Mononuclear cell (primary cell): ENCODE results near the gene PACSIN2. TPM values are rescaled to one million over a fixed set of nuclear protein-coding genes. Genes with fewer than 3 reads are reported as not detected.

ENCODE experiments used
- H3K27me3 ChIP-seq: 2 replicates; pipeline ENCODE4 v1.6.0; 2011; ENCODE audit warnings: low read length, control low read depth; ENCODE audit not compliant: insufficient read depth
- H3K4me1 ChIP-seq: 2 replicates; pipeline ENCODE4 v1.5.1; 2011; ENCODE audit warnings: mild to moderate bottlenecking, low read length, control low read depth; ENCODE audit not compliant: insufficient read depth
- H3K4me3 ChIP-seq: 2 replicates; pipeline ENCODE4 v1.5.1; 2011; ENCODE audit warnings: mild to moderate bottlenecking, low read length, moderate library complexity
- H3K9me3 ChIP-seq: 2 replicates; pipeline ENCODE4 v1.5.1; 2011; ENCODE audit warnings: low read depth, mild to moderate bottlenecking, control low read depth, low read length
- total RNA-seq: library from RNA; depleted of rRNA; stranded (reverse); fragments of >200 nt; gene quantifications from one replicate; pipeline ENCODE4 v1.2.3, GENCODE V29; 2012

The PACSIN2 gene
- total RNA-seq, 1 donor = 45.4 TPM

DNA sequence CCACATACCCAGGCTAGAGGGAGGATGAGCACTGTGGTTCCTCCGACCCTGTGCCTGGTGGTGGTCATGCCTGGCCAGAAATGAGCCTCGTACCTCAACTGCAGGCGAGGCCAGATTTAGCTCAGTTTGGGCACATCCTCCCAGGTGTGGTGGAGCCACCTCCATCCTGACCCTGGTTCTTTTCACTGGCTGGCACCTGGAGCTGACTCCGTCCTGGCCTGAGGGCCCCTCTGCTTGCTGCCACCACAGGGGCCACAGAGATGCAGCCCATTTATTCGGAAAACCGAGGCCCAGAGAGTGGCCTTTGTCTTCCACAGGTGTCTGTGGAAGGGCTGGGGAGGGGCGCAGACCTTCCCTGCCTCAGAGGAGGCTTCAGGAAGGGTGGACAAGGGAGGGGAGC is 148.8 kb downstream of the PACSIN2 start:
- Histone ChIP-seq H3K9me3 (no peaks in the 10 kb centered on the region), H3K4me1 (peaks cover 20% of the 10 kb centered on the region), H3K4me3 (no peak overlapping the region), H3K27me3 (no peaks in the 10 kb centered on the region)

DNA sequence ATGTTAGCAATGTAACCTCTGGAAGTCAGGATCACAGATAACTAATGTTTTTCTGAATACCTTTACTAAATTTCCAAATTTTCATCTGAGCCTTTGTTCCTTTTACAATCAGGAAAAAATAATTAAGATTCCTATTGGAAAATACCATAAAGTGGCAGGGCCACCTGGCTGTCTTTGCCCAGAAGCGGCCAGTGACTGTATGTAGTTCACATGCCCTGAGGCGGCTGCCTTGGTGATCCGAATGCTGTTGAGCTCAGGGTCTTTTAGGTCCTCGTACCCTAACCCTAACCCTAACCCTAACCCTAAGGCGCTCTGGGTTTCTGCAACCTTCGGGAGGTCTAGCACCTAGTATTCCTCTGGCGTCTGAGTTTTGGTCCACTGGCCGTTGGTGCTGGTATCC is 149.4 kb downstream of the PACSIN2 start:
- H3K4me1 ChIP-seq = peaks cover 24% of the 10 kb centered on the region
- no peaks in the 10 kb centered on the region for H3K27me3 ChIP-seq
- no peak overlapping the region for H3K4me3 ChIP-seq

DNA sequence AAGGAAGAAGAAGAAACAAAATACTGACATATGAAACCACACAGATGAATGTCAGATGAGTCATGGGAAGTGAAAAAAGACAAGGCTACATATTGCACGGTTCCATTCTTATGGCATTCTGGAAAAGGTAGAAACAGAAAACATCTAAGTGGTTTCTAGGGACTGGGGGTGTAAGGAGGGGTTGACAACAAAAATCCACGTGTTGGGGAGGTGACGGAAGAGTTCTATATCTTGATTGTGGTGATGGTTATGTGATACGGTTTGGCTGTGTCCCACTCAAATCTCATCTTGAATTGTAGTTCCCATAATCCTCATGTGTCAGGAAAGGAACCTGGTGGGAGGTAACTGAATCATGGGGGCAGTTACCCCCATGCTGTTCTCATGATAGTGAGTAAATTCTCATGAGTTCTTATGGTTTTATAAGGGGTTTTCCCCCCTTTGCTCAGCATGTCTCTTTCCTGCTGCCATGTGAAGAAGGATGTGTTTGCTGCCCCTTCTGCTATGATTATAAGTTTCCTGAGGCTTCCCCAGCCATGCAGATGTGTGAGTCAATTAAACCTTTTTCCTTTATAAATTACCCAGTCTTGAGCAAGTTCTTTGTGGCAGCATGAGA is 151.5 kb downstream of the PACSIN2 start:
- Histone ChIP-seq H3K4me1 (peaks cover 27% of the 10 kb centered on the region), H3K9me3 (no peaks in the 10 kb centered on the region), H3K27me3 (no peaks in the 10 kb centered on the region), H3K4me3 (no peak overlapping the region)

More for the DNA sequence above, 149.4 kb downstream of the PACSIN2 start:
- H3K9me3 ChIP-seq = no peaks in the 10 kb centered on the region

DNA sequence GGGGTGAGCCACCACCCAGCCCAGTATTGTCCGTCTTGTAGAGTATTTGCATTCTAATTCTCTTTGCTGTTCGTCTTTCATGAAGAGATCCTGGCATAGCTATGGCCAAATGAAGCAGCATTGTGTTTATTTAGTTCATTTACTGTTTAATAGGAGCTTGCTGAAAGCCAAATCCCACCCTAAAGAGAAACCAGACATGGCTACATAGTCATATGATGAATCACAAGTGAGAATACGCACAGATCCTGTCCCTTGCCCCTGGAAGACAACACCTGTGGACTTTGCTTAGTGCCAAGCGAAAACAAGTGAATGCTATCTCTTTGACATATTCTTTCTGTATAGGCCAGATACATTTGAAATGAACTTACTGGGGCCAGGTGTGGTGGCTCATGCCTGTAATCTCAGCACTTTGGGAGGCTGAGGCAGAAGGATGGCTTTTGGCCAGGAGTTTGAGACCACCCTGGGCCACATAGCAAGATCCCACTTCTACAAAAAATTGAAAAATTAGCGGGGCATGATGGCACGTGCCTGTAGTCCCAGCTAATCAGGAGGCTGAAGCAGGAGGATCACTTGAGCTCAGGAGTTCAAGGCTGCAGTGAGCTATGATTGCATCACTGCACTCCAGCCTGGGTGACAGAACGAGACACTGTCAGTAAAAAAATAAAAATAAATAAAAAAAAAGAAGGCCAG is 152.8 kb downstream of the PACSIN2 start:
- Histone ChIP-seq H3K9me3 (no peaks in the 10 kb centered on the region), H3K4me1 (peaks cover 38% of the 10 kb centered on the region), H3K4me3 (no peak overlapping the region), H3K27me3 (no peaks in the 10 kb centered on the region)

GRCh38 chr22:42860968-42861367 is 154.0 kb downstream of the PACSIN2 start:
- no peaks in the 10 kb centered on the region for H3K27me3 ChIP-seq
- H3K4me3 ChIP-seq = no peak overlapping the region
- peaks cover 41% of the 10 kb centered on the region for H3K4me1 ChIP-seq
- no peaks in the 10 kb centered on the region for H3K9me3 ChIP-seq

GRCh38 chr22:42857845-42858481 is 157.0 kb downstream of the PACSIN2 start:
- Histone ChIP-seq H3K27me3 (no peaks in the 10 kb centered on the region), H3K4me1 (peaks cover 34% of the 10 kb centered on the region), H3K4me3 (no peak overlapping the region), H3K9me3 (no peaks in the 10 kb centered on the region)

DNA sequence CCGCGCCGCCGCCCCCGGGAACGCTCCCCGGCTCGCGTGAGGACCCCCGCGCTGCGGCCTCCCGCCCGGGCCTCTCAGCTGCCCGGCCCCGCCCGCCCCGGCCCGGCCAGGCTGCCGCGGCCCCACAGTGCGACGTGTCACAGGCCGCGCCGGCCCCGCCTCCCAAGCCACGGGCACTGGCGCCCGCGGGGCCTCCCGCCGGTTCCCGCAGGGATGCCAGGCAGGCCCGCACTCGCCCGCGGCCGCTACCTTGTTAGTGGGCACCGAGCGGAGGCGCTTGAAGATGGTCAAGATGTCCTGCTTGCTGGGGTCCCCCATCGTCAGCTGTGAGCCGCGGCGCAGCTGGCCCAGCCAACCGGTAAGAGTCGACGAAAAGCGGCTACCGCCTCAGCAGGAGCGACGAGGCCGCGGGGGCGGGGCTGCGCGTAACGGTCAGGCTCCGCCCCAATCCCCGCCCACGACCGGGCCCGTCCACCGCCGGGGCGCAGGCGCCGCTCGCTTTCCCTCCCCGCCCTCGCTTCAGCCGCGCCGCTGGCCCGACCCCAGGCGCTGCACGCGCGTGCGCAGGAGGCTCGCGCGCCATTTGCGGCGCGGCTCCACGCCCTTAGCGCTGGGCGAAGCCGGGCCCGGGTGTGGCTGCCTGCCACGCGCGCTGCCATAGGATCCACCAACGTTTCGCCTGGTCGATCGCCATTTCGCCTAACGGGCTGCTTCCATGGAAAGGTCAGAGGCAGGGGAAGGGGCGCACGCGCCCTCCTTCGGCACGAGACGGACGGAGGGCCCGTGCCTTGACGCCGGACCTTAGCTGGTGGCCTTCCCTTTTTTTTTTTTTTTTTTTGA is 157.9 kb downstream of the PACSIN2 start, which contains the start of gene ARFGAP3:
TSS of gene ARFGAP3 (minus strand) at position 409 of the 840 bp plus-strand sequence. CDS start at position 318, 91 bp downstream.
- H3K9me3 ChIP-seq = no peaks in the 10 kb centered on the region
- peaks cover 30% of the 10 kb centered on the region for H3K4me1 ChIP-seq
- no peaks in the 10 kb centered on the region for H3K27me3 ChIP-seq
- peak within 1 kb of the TSS; percentile 77 for H3K4me3 ChIP-seq

GRCh38 chr22:42856179-42856864 is 158.6 kb downstream of the PACSIN2 start:
- Histone ChIP-seq H3K9me3 (no peaks in the 10 kb centered on the region), H3K27me3 (no peaks in the 10 kb centered on the region), H3K4me3 (peak overlapping the region; percentile 77), H3K4me1 (peaks cover 30% of the 10 kb centered on the region)

GRCh38 chr22:42855721-42856120 is 159.2 kb downstream of the PACSIN2 start:
- Histone ChIP-seq H3K4me3 (peak overlapping the region; percentile 77), H3K27me3 (no peaks in the 10 kb centered on the region), H3K9me3 (no peaks in the 10 kb centered on the region), H3K4me1 (peaks cover 28% of the 10 kb centered on the region)

DNA sequence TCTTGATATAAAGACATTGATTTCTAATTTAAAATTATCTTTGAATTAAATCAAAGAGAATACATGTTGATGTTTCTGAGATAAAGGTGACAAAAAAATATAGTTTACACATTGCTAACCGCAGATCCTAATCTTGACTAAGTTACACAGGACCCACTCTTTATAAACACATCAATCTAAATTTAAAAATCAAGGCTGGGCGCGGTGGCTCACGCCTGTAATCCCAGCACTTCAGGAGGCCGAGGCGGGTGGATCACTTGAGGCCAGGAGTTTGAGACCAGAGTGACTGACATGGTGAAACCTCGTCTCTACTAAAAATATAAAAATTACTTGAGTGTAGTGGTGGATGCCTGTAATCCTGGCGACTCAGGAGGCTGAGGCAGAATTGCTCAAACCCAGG is 159.7 kb downstream of the PACSIN2 start:
- peaks cover 23% of the 10 kb centered on the region for H3K4me1 ChIP-seq
- H3K27me3 ChIP-seq = no peaks in the 10 kb centered on the region
- H3K9me3 ChIP-seq = no peaks in the 10 kb centered on the region
- H3K4me3 ChIP-seq = no peak overlapping the region

DNA sequence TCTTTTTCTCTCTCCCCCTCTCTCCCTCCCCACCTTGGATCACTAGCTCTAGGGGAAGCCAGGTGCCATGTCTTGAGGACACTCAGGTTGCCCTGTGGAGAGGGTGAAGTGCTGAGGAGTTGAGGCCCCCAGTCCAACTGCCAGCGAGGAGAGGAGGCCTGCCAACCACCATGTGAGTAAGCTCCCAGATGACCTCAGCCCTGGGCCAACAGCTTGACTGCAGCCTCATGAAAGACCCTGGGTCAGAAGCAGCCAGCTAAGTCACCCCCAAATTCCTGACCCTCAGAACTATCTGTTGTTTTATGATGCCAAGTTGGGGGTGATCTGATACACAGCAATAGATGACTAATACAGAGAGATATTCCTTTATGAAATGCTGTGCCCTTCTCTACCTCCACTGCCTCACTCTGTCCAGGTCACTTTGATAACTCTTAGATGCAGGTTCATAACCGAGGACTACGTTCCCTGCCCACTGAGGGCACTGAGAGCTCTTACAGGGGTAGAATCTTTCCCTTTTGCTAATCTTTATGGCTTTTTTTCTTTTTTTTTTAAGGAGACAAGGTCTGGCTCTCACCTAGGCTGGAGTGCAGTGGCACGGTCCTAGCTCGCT is 165.9 kb downstream of the PACSIN2 start:
- H3K4me1 ChIP-seq = no peaks in the 10 kb centered on the region
- no peak overlapping the region for H3K4me3 ChIP-seq
- no peaks in the 10 kb centered on the region for H3K27me3 ChIP-seq
- H3K9me3 ChIP-seq = no peaks in the 10 kb centered on the region

GRCh38 chr22:42847110-42847509 is 167.8 kb downstream of the PACSIN2 start:
- Histone ChIP-seq H3K27me3 (no peaks in the 10 kb centered on the region), H3K4me1 (no peaks in the 10 kb centered on the region), H3K9me3 (no peaks in the 10 kb centered on the region), H3K4me3 (no peak overlapping the region)

- Histone ChIP-seq H3K4me1 (no peaks in the 10 kb centered on the region), H3K4me3 (no peak overlapping the region), H3K9me3 (no peaks in the 10 kb centered on the region), H3K27me3 (no peaks in the 10 kb centered on the region)
Observed at GRCh38 chr22:42844756-42845155, 170.2 kb downstream of the PACSIN2 start.
